ENCODE data around the gene NFAT5.
"Not testable (repeated sequence)": the region's sequence is repeated elsewhere in the genome, so short reads cannot be mapped to it uniquely, and the experiment has no call there.

Gene NFAT5

DNA sequence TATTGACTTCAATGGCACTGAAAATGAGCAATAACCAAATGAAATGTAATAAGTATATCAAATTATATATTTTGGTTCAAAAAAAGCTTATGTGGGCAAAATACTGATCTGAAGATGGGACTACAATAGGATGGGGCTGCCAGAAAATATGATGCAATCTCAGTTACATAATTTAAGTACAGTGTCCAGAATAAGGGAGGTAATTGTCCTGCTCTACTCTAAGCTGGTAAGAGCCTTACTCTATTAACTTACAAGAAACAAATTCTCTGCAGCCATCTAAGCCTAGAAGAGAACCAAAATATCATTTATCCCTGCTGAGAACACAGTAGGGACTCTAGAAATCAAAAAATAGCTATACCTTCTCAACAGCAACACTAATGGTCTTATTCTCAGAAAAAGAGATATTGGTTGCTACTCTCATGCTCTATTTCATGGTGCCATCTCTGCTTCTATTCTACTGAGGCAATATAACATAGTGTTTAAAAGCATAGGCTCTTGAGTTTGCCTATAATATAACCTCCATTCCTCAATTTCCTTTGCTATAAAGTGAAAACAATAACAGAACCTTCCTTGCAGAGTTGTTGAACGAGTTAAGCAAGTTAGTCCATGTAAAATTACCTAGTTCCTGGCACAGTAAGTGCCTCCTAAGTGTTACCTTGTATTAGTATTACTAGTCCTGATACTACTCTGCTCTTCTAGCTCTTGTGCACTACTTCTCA lies 140.6 kb downstream of the NFAT5 start:
- no peak for FAIRE-seq
- no peak for DNase-seq (ENCODE audit: low spot score)

DNA sequence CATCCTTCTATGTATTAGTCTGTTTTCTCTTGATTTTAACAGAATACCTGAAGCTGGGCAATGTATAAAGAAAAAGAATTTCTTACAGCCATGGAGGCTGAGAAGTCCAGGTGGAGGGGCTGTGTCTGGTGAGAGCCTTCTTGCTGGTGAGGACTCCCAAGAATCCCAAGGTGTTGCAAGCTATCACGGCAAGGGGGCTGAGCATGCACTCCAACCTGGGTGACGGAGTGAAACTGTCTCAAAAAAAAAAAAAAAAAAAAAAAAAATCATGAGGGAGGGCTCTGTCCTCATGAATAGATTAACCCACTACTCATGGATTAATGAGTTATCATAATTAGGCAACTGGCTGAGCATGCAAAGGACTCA lies 141.2 kb downstream of the NFAT5 start:
- DNase-seq (ENCODE audit: low spot score) (no peak), FAIRE-seq (no peak)

- FAIRE-seq (no peak), DNase-seq (ENCODE audit: low spot score) (no peak)
These were observed 142.3 kb downstream of the NFAT5 start for GRCh38 chr16:69707920-69708683.

DNA sequence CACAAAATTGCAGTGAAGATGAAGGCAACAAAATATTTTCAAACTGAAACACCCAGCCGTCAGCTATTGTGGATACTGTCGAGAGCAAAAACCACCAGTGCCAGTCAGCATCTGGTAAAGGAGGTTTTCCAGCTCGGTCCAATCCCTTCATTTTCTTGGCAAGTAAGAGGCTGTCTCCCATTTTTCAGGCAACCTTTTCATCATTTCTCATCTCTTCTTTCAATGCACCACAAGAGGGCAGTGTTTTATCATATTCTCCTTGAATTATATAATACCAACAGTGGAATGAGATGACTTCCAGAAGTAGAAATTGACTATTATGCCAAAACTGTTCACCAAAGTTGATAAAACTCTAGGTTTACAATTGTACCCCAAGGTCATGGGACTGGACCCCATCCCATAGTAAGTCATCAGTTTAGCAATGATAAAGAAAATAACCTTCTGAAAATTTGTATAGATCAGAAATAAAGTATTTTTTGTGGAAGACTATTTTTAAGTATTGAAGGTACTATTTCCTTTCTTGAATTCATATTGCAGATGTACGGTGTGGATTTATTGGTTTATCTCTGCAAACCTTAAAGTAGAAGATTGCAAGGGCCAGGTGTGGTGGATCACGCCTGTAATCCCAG lies 143.8 kb downstream of the NFAT5 start:
- FAIRE-seq, result peak; percentile 72
- peak; percentile 60 for DNase-seq (ENCODE audit: low spot score)

GRCh38 chr16:69711115-69711740 lies 145.5 kb downstream of the NFAT5 start:
- FAIRE-seq (no peak), DNase-seq (ENCODE audit: low spot score) (no peak)

GRCh38 chr16:69712277-69712676 lies 146.5 kb downstream of the NFAT5 start:
- FAIRE-seq (no peak), DNase-seq (ENCODE audit: low spot score) (no peak)

GRCh38 chr16:69712914-69713581 lies 147.3 kb downstream of the NFAT5 start:
- DNase-seq (ENCODE audit: low spot score) (no peak), FAIRE-seq (no peak)

DNA sequence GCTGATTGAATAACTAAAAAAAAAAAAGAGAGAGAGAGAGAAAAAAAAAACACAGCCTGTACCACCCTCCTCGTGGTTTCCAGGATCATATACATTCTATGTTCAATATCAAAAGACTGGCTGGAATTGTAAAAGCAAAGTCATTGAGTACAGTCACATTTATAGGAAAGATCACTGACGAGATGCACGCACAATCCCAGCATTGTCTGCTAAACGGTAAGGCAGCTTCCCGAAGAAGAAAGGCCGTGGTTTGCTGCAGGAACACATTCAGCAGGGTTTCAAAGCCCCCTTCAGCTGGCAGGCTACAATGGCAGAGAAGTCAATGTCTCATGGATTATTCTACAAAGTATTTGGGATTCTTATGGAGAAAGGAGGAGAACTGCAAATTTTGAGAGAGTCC lies 151.3 kb downstream of the NFAT5 start:
- no peak for DNase-seq (ENCODE audit: low spot score)
- FAIRE-seq, result no peak

DNA sequence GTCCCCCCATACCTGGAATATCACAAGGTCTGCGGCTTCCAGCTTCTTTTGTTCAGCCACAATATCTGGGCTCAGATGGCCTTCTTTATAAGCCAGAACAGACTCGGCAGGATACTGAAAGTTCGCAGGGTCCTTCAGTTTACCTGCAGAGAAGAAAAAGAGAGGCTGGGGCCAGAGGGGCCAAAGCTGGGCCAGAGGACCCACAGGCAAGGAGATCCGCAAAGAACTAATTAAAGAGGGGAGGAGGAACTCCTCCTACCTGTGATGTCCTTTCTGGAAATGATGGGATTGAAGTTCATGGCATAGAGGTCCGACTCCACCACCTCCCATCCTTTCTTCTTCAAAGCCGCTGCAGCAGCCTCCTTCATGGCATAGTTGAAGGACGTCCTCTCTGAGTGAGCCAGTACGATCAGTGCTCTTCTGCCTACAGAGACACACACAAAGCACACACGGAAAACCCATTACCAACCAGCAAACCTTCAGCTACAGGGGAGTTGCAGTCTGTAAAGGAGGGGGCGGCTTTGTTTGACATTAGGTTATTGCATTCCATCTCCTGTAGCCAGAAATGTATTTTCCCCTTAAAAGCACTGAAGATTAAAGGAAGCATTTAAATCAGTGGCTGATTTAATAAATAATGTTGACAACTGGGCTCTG lies 152.5 kb downstream of the NFAT5 start:
- FAIRE-seq, result no peak
- DNase-seq (ENCODE audit: low spot score), result no peak

DNA sequence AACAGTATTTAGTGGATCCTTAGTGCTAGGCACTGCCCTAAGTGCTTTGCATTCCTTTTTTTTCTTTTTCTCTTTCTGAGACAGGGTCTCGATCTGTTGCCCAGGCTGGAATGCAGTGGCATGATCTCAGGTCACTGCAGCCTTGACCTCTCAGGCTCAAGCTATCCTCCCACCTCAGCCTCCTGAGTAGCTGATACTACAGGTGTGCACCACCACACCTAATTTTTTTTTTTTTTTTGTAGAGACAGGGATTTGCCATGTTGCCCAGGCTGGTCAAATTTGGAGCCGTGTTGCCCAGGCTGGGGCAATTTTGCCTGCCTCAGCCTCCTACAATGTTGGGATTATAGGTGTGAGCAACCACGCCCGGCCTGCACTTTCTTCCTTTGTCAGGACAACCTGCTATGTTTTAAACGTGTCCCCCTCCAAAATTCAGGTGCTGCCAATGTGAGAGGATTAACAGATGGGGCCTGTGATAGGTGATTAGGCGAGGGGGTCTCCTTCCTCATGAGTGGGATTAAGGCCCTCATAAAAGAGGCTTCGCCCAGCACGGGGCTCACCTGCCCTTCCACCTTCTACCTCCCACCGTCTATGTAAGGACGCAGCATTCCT lies 155.2 kb downstream of the NFAT5 start:
- DNase-seq (ENCODE audit: low spot score) (no peak), FAIRE-seq (no peak)

DNA sequence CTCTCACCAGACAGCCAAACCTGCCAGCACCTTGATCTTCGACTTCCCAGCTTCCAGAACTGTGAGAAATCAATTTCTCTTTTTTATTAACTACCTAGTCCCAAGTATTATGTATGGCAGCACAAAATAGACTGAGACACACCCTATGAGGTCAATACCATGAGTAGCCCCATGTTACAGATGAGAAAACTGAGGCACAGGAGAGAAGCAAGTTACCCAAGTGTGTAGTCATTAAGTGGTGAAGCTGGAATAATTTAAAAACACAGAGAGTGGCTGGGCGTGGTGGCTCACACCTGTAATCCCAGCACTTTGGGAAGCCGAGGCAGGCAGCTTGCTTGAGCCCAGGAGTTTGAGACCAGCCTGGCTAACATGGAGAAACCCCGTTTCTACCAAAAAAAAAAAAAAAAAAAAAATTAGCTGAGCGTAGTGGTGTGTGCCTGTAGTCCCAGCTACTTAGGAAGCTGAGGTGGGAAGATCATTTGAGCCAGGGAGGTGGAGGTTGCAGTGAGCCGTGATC lies 155.7 kb downstream of the NFAT5 start:
- DNase-seq (ENCODE audit: low spot score), result no peak
- FAIRE-seq, result no peak

DNA sequence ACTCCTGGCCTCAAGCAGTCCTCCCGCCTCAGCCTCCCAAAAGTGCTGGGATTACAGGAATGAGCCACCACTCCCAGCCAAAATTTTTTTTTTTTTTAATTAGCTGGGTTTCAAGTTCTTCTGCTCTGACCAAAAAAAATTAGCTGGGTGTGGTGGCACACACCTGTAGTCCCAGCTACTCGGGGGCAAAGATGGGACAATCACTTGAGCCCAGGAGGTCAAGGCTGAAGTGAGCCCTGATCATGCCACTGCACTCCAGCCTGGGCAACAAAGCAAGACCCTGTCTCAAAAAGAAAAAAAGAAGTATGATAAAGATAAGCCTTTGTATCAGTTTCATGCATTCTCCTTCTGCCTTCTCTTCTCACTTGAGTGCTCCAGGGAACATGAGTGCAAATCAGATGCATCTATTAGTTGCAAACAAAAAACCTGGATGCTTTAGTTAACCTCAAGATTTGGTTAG lies 158.7 kb downstream of the NFAT5 start:
- no peak for FAIRE-seq

GRCh38 chr16:69724981-69725479 lies 159.3 kb downstream of the NFAT5 start:
- DNase-seq (ENCODE audit: low spot score) (no peak), FAIRE-seq (no peak)

More for the DNA sequence above, 158.7 kb downstream of the NFAT5 start:
- no peak for DNase-seq (ENCODE audit: low spot score)

DNA sequence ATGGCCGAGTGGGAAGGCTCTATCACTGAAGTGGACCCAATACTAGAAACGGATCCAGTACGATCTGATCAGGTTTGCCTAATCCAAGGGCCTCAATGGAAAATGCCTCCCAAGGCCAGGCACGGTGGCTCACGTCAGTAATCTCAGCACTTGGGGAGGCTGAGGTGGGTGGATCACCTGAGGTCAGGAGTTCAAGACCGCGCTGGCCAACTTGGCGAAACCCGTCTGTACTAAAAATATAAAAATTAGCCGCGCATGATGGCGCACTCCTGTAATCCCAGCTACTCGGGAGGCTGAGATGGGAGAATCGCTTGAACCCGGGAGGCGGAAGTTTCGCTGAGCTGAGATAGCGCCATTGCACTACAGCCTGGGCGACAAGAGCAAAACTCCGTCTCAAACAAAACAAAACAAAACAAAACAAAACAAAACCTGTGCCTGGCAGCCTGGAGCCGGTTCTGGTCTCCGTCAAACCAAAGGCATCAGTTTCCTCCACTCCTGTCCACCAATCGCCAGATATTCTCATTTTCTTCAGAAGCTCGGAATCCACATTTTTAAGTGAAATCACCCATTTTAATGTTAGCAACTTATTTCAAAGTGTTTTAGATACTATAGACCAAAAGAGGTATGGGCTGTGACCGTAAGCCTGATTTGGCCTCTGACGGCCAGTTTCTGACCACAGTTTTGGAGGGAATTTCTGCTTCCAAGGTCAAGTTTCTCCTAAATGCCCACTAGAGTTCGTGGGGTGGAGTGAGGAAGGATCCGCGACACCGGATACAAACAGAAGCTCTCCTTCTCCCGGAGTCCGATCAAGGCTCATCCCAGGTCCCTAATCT lies 159.9 kb downstream of the NFAT5 start:
- DNase-seq (ENCODE audit: low spot score), result no peak
- FAIRE-seq, result no peak

DNA sequence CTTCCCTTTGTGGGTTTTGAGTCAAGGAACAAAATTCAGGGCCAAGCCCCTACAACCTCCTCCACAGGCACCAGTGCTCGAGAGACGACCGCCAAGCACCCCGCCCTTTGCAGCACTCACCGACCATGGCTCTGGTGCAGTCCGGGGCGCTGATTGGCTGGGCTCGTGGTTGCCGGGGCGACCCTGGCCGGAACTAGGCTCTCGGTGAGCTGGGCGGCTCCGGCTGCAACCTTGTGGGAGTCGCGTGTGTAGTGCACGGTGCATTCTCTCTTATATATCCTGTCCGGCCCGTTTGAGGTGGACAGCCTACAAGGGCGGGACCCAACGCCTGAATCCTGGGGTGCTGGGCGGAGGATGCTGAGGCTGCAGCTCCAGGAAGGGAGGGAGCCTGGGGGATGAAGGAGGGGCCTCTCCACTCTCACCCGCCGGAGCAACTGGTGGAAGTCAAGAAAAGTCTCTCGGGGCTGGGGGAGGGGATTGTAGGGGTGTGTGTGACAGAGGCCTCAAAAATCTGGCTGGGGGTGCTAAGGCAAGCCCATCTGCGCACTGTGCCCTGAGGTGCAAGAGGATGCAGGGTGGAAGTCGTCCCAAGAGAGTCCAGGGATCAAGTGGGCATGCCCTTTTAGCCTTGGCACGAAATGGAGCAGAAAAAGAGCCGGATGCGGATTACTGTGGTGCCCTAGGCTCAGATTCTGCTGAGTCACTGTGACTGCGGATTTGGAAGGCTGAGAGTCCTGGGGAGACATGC lies 160.7 kb downstream of the NFAT5 start, which contains the start of gene NQO1:
Gene NQO1, minus strand, starts transcription at position 248 of the 748 bp plus-strand sequence. Its CDS starts 121 bp downstream, at position 127.
- peak; percentile 98 for DNase-seq (ENCODE audit: low spot score)
- peak; percentile 81 for FAIRE-seq

DNA sequence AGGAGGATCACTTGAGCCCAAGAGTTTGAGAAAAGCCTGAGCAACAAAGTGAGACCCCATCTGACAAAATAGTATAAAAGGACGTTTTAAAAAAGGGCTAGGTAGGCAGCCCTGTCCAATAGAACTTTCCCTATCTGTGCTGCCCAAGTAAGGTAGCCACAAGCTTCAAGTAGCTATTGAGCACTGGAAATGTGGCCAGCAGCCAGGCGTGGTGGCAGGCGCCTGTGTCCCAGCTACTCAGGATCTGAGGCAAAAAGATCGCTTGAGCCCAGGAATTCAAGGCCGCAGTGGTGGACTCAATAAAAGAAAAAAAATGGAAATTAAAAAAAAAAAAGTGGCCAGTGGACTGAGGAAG lies 162.1 kb downstream of the NFAT5 start:
- FAIRE-seq (no peak), DNase-seq (ENCODE audit: low spot score) (peak; percentile 20)

- not testable (repeated sequence) for DNase-seq (ENCODE audit: low spot score); FAIRE-seq
These were observed 163.3 kb downstream of the NFAT5 start for GRCh38 chr16:69729030-69729429.

DNA sequence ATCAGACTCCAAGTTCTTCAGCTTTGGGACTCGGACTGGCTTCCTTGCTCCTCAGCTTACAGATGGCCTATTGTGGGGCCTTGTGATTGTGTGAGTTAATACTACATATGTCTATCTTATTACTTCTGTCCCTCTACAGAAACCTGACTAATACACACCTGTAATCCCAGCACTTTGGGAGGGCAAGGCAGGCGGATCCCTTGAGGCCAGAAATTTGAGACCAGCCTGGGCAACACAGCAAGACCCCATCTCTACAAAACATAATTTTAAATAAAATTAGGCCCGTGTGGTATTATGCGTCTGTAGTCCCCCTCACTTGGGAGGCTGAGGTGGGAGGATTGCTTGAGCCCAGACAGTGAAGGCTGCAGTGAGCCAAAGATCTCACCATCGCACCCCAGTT lies 165.5 kb downstream of the NFAT5 start:
- DNase-seq (ENCODE audit: low spot score); FAIRE-seq: not testable (repeated sequence)
